ENCODE data around the gene FGFBP2.

The FGFBP2 gene

GRCh38 chr4:15964159-15964558, 1.2 kb upstream of the FGFBP2 start:
- no peaks in the 10 kb centered on the region for H3K9me3 ChIP-seq (ENCODE audit: control insufficient read depth, insufficient read depth, low read length)
- no peaks in the 10 kb centered on the region for H3K27me3 ChIP-seq (ENCODE audit: control insufficient read depth, insufficient read depth, low read length)
- H3K36me3 ChIP-seq (ENCODE audit: control insufficient read depth, insufficient read depth, low read length): no peaks in the 10 kb centered on the region
- H3K4me3 ChIP-seq (ENCODE audit: low read depth, low read length): no peak overlapping the region
- no peak overlapping the region for H3K9ac ChIP-seq (ENCODE audit: low read depth, low read length)
- no peaks in the 10 kb centered on the region for H3K4me1 ChIP-seq (ENCODE audit: control insufficient read depth, insufficient read depth, low read length)

- no peaks in the 10 kb centered on the region for H3K27me3 ChIP-seq (ENCODE audit: control insufficient read depth, insufficient read depth, low read length)
- H3K4me3 ChIP-seq (ENCODE audit: low read depth, low read length): no peak overlapping the region
- H3K9ac ChIP-seq (ENCODE audit: low read depth, low read length): no peak overlapping the region
- no peaks in the 10 kb centered on the region for H3K36me3 ChIP-seq (ENCODE audit: control insufficient read depth, insufficient read depth, low read length)
- no peaks in the 10 kb centered on the region for H3K9me3 ChIP-seq (ENCODE audit: control insufficient read depth, insufficient read depth, low read length)
- no peaks in the 10 kb centered on the region for H3K4me1 ChIP-seq (ENCODE audit: control insufficient read depth, insufficient read depth, low read length)
Observed at GRCh38 chr4:15963576-15963975, 601 bp upstream of the FGFBP2 start.

GRCh38 chr4:15961781-15962510, 1.0 kb downstream of the FGFBP2 start:
- no peaks in the 10 kb centered on the region for H3K27me3 ChIP-seq (ENCODE audit: control insufficient read depth, insufficient read depth, low read length)
- no peaks in the 10 kb centered on the region for H3K36me3 ChIP-seq (ENCODE audit: control insufficient read depth, insufficient read depth, low read length)
- H3K4me3 ChIP-seq (ENCODE audit: low read depth, low read length): no peak overlapping the region
- no peak overlapping the region for H3K9ac ChIP-seq (ENCODE audit: low read depth, low read length)
- no peaks in the 10 kb centered on the region for H3K4me1 ChIP-seq (ENCODE audit: control insufficient read depth, insufficient read depth, low read length)
- no peaks in the 10 kb centered on the region for H3K9me3 ChIP-seq (ENCODE audit: control insufficient read depth, insufficient read depth, low read length)

DNA sequence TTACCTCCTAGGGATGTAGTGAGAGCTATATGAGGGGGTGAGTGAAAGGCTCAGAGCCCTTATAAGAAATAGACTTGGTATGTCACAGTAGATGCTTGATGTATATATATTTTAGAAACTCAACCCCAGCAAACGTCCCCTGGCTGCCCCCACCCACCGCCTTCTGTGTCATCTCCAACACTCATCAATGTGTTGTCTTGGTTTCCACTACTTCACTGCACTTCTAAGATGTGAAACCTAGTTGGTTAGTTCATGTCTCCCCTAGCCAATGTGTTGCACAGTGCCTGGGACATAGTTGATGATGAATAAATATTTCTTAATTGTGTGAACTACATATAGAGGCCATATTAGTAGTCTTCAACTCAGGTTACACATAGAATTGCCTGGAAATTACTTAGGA, 4.4 kb downstream of the FGFBP2 start:
- Histone ChIP-seq H3K9ac (ENCODE audit: low read depth, low read length) (no peak overlapping the region), H3K9me3 (ENCODE audit: control insufficient read depth, insufficient read depth, low read length) (peaks cover 3% of the 10 kb centered on the region), H3K4me3 (ENCODE audit: low read depth, low read length) (no peak overlapping the region), H3K36me3 (ENCODE audit: control insufficient read depth, insufficient read depth, low read length) (no peaks in the 10 kb centered on the region), H3K4me1 (ENCODE audit: control insufficient read depth, insufficient read depth, low read length) (no peaks in the 10 kb centered on the region), H3K27me3 (ENCODE audit: control insufficient read depth, insufficient read depth, low read length) (no peaks in the 10 kb centered on the region)

GRCh38 chr4:15956179-15956850, 6.7 kb downstream of the FGFBP2 start:
- H3K36me3 ChIP-seq (ENCODE audit: control insufficient read depth, insufficient read depth, low read length): no peaks in the 10 kb centered on the region
- no peaks in the 10 kb centered on the region for H3K4me1 ChIP-seq (ENCODE audit: control insufficient read depth, insufficient read depth, low read length)
- H3K9ac ChIP-seq (ENCODE audit: low read depth, low read length): no peak overlapping the region
- peaks cover 3% of the 10 kb centered on the region for H3K9me3 ChIP-seq (ENCODE audit: control insufficient read depth, insufficient read depth, low read length)
- no peaks in the 10 kb centered on the region for H3K27me3 ChIP-seq (ENCODE audit: control insufficient read depth, insufficient read depth, low read length)
- no peak overlapping the region for H3K4me3 ChIP-seq (ENCODE audit: low read depth, low read length)

GRCh38 chr4:15955670-15956069, 7.3 kb downstream of the FGFBP2 start:
- Histone ChIP-seq H3K36me3 (ENCODE audit: control insufficient read depth, insufficient read depth, low read length) (no peaks in the 10 kb centered on the region), H3K9ac (ENCODE audit: low read depth, low read length) (no peak overlapping the region), H3K9me3 (ENCODE audit: control insufficient read depth, insufficient read depth, low read length) (peaks cover 3% of the 10 kb centered on the region)

DNA sequence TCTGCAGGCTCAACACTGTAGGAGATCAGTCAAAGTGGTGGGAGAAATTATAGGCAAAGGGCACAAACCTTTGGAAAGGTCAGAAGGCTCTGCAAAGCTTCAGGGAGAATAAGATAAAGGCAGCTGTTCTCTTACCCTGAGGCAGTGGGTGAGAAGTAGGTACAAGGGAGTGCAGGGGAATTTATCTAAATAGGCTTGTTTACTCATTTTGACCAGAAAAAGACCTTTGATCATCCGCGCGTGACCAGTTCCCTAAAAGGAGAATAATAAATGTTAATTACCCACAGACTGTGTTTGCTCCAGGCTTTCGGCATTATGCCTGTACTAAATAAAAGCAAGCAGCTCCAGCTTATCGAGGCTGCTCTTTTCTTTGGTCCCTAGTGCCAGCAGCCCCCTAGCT, 9.3 kb downstream of the FGFBP2 start:
- no peaks in the 10 kb centered on the region for H3K36me3 ChIP-seq (ENCODE audit: control insufficient read depth, insufficient read depth, low read length)
- H3K27me3 ChIP-seq (ENCODE audit: control insufficient read depth, insufficient read depth, low read length): no peaks in the 10 kb centered on the region
- no peaks in the 10 kb centered on the region for H3K4me1 ChIP-seq (ENCODE audit: control insufficient read depth, insufficient read depth, low read length)
- H3K4me3 ChIP-seq (ENCODE audit: low read depth, low read length): no peak overlapping the region
- H3K9ac ChIP-seq (ENCODE audit: low read depth, low read length): no peak overlapping the region
- H3K9me3 ChIP-seq (ENCODE audit: control insufficient read depth, insufficient read depth, low read length): peaks cover 3% of the 10 kb centered on the region

More at GRCh38 chr4:15955670-15956069, 7.3 kb downstream of the FGFBP2 start:
- H3K4me1 ChIP-seq (ENCODE audit: control insufficient read depth, insufficient read depth, low read length): no peaks in the 10 kb centered on the region
- no peak overlapping the region for H3K4me3 ChIP-seq (ENCODE audit: low read depth, low read length)
- H3K27me3 ChIP-seq (ENCODE audit: control insufficient read depth, insufficient read depth, low read length): no peaks in the 10 kb centered on the region

- Histone ChIP-seq H3K27me3 (ENCODE audit: control insufficient read depth, insufficient read depth, low read length) (no peaks in the 10 kb centered on the region), H3K36me3 (ENCODE audit: control insufficient read depth, insufficient read depth, low read length) (no peaks in the 10 kb centered on the region), H3K9me3 (ENCODE audit: control insufficient read depth, insufficient read depth, low read length) (peaks cover 3% of the 10 kb centered on the region), H3K9ac (ENCODE audit: low read depth, low read length) (no peak overlapping the region), H3K4me1 (ENCODE audit: control insufficient read depth, insufficient read depth, low read length) (no peaks in the 10 kb centered on the region), H3K4me3 (ENCODE audit: low read depth, low read length) (no peak overlapping the region)
Observed at GRCh38 chr4:15951781-15952180, 11.2 kb downstream of the FGFBP2 start.

DNA sequence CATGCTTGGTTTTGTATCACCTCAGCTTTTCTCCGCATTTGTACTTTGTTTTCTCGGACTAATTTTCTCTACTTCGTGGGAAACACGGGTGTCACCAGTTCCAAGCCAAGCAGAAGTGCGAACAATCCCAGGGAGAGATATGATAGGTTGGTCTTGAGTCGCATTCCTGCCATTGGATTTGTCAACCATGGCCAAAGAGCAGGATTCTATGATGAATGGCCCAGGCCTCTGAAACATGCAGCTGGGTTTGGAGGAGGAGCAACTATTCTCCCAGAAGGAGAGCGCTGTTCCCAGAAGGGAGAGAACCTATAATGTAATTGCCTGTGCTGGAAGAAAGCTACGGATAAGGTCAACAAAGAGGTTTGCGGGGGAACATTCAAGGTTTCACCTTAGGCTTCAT, 14.1 kb downstream of the FGFBP2 start:
- Histone ChIP-seq H3K9me3 (ENCODE audit: control insufficient read depth, insufficient read depth, low read length) (no peaks in the 10 kb centered on the region), H3K36me3 (ENCODE audit: control insufficient read depth, insufficient read depth, low read length) (no peaks in the 10 kb centered on the region), H3K27me3 (ENCODE audit: control insufficient read depth, insufficient read depth, low read length) (no peaks in the 10 kb centered on the region), H3K4me1 (ENCODE audit: control insufficient read depth, insufficient read depth, low read length) (no peaks in the 10 kb centered on the region), H3K4me3 (ENCODE audit: low read depth, low read length) (no peak overlapping the region), H3K9ac (ENCODE audit: low read depth, low read length) (no peak overlapping the region)

DNA sequence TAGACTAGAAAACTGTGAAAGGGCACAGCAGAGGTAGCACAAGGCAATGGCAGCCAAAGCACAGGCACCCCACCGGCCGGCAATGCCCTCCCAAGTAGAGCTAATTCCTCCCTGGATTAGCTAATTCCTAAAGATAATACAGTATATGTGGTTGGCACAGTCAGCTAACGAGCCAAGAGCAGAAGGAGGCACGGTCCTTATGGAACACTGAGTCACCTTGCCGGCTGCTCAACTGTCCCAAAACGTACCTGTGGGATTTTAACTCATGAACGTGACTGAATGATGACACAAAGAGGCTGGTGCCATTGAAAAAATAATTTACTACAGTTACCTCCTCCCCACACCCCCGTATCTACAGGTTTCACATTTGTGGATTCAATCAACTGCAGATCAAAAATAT, 15.3 kb downstream of the FGFBP2 start:
- no peak overlapping the region for H3K9ac ChIP-seq (ENCODE audit: low read depth, low read length)

GRCh38 chr4:15945516-15945915, 17.5 kb downstream of the FGFBP2 start:
- Histone ChIP-seq H3K4me3 (ENCODE audit: low read depth, low read length) (no peak overlapping the region), H3K27me3 (ENCODE audit: control insufficient read depth, insufficient read depth, low read length) (no peaks in the 10 kb centered on the region), H3K4me1 (ENCODE audit: control insufficient read depth, insufficient read depth, low read length) (no peaks in the 10 kb centered on the region), H3K9ac (ENCODE audit: low read depth, low read length) (no peak overlapping the region), H3K9me3 (ENCODE audit: control insufficient read depth, insufficient read depth, low read length) (no peaks in the 10 kb centered on the region), H3K36me3 (ENCODE audit: control insufficient read depth, insufficient read depth, low read length) (no peaks in the 10 kb centered on the region)

More for the DNA sequence above, 15.3 kb downstream of the FGFBP2 start:
- no peaks in the 10 kb centered on the region for H3K9me3 ChIP-seq (ENCODE audit: control insufficient read depth, insufficient read depth, low read length)
- no peak overlapping the region for H3K4me3 ChIP-seq (ENCODE audit: low read depth, low read length)
- H3K27me3 ChIP-seq (ENCODE audit: control insufficient read depth, insufficient read depth, low read length): no peaks in the 10 kb centered on the region
- H3K4me1 ChIP-seq (ENCODE audit: control insufficient read depth, insufficient read depth, low read length): no peaks in the 10 kb centered on the region
- no peaks in the 10 kb centered on the region for H3K36me3 ChIP-seq (ENCODE audit: control insufficient read depth, insufficient read depth, low read length)

- Histone ChIP-seq H3K4me1 (ENCODE audit: control insufficient read depth, insufficient read depth, low read length) (no peaks in the 10 kb centered on the region), H3K4me3 (ENCODE audit: low read depth, low read length) (no peak overlapping the region), H3K36me3 (ENCODE audit: control insufficient read depth, insufficient read depth, low read length) (no peaks in the 10 kb centered on the region), H3K27me3 (ENCODE audit: control insufficient read depth, insufficient read depth, low read length) (no peaks in the 10 kb centered on the region), H3K9me3 (ENCODE audit: control insufficient read depth, insufficient read depth, low read length) (no peaks in the 10 kb centered on the region), H3K9ac (ENCODE audit: low read depth, low read length) (no peak overlapping the region)
Observed at GRCh38 chr4:15944895-15945294, 18.1 kb downstream of the FGFBP2 start.
